GM12892 (cell line): ENCODE data around the gene IRGC.

ENCODE experiments used
- POLR2A ChIP-seq: IDR thresholded peaks from 2 replicates; pipeline ENCODE4 v1.6.1; 2011; ENCODE audit warnings: low read depth, low read length, control low read depth
- POLR2AphosphoS5 ChIP-seq: IDR thresholded peaks from 2 replicates; pipeline ENCODE4 v1.6.1; 2011; ENCODE audit warnings: low read depth, low read length, control low read depth
- TAF1 ChIP-seq: IDR thresholded peaks from 2 replicates; pipeline ENCODE4 v1.6.1; 2011; ENCODE audit warnings: low read depth, mild to moderate bottlenecking, control low read depth, low read length, borderline replicate concordance

GRCh38 chr19:43719918-43720317, 4.0 kb downstream of the IRGC start:
- TF ChIP-seq POLR2A (no peak), TAF1 (no peak), POLR2AphosphoS5 (no peak)
